ENCODE measurements around the gene MGAT4C.
"Not testable (repeated sequence)": the region's sequence is repeated elsewhere in the genome, so short reads cannot be mapped to it uniquely, and the experiment has no call there.

Gene MGAT4C

GRCh38 chr12:86097161-86097560 is 159.0 kb downstream of the MGAT4C start:
- no peak for DNase-seq (ENCODE audit: low spot score)
- in situ Hi-C loops (cut with MboI; ENCODE audit: low pct_unique_long_range_greater_than_20kb, low sequenced_read_pairs, unreplicated experiment): no loop called here
- no peak for TF ChIP-seq CTCF (IDR thresholded peaks at IDR 0.05; ENCODE audit: extremely low read depth, insufficient read depth, missing control alignments)

GRCh38 chr12:86091681-86092080 is 164.5 kb downstream of the MGAT4C start:
- in situ Hi-C loops (cut with MboI; ENCODE audit: low pct_unique_long_range_greater_than_20kb, low sequenced_read_pairs, unreplicated experiment): no loop called here

GRCh38 chr12:86081843-86082242 is 174.3 kb downstream of the MGAT4C start:
- in situ Hi-C loops (cut with MboI; ENCODE audit: low pct_unique_long_range_greater_than_20kb, low sequenced_read_pairs, unreplicated experiment): no loop called here
- no peak for TF ChIP-seq CTCF (IDR thresholded peaks at IDR 0.05; ENCODE audit: extremely low read depth, insufficient read depth, missing control alignments)
- DNase-seq (ENCODE audit: low spot score): no peak

More at GRCh38 chr12:86091681-86092080, 164.5 kb downstream of the MGAT4C start:
- DNase-seq (ENCODE audit: low spot score): no peak
- TF ChIP-seq CTCF (IDR thresholded peaks at IDR 0.05; ENCODE audit: extremely low read depth, insufficient read depth, missing control alignments): no peak

GRCh38 chr12:86059052-86059451 is 197.1 kb downstream of the MGAT4C start:
- in situ Hi-C loops (cut with MboI; ENCODE audit: low pct_unique_long_range_greater_than_20kb, low sequenced_read_pairs, unreplicated experiment); DNase-seq (ENCODE audit: low spot score): not testable (repeated sequence)

- in situ Hi-C loops (cut with MboI; ENCODE audit: low pct_unique_long_range_greater_than_20kb, low sequenced_read_pairs, unreplicated experiment): no loop called here
- DNase-seq (ENCODE audit: low spot score): no peak
Observed at GRCh38 chr12:86057092-86057845, 198.9 kb downstream of the MGAT4C start.

GRCh38 chr12:86052921-86053320 is 203.3 kb downstream of the MGAT4C start:
- no peak for DNase-seq (ENCODE audit: low spot score)
- TF ChIP-seq CTCF (IDR thresholded peaks at IDR 0.05; ENCODE audit: extremely low read depth, insufficient read depth, missing control alignments): no peak
- in situ Hi-C loops (cut with MboI; ENCODE audit: low pct_unique_long_range_greater_than_20kb, low sequenced_read_pairs, unreplicated experiment): no loop called here

More at GRCh38 chr12:86057092-86057845, 198.9 kb downstream of the MGAT4C start:
- TF ChIP-seq CTCF (IDR thresholded peaks at IDR 0.05; ENCODE audit: extremely low read depth, insufficient read depth, missing control alignments): no peak

- TF ChIP-seq CTCF (IDR thresholded peaks at IDR 0.05; ENCODE audit: extremely low read depth, insufficient read depth, missing control alignments): no peak
- DNase-seq (ENCODE audit: low spot score): no peak
- in situ Hi-C loops (cut with MboI; ENCODE audit: low pct_unique_long_range_greater_than_20kb, low sequenced_read_pairs, unreplicated experiment): no loop called here
Observed at GRCh38 chr12:86050010-86050409, 206.2 kb downstream of the MGAT4C start.
